GM12875 (cell line): ENCODE data around the gene TMC1.

Experiments
- H3K4me3 ChIP-seq: one replicate; pipeline ENCODE4 v1.5.1; 2011; ENCODE audit warnings: low read depth, low read length, control low read depth
- CTCF ChIP-seq: IDR thresholded peaks from 2 replicates; pipeline ENCODE4 v1.5.1; 2011; ENCODE audit warnings: low read depth, mild to moderate bottlenecking, control low read depth, inconsistent platforms, low read length, moderate library complexity, borderline replicate concordance; ENCODE audit not compliant: insufficient read depth

Gene TMC1

DNA sequence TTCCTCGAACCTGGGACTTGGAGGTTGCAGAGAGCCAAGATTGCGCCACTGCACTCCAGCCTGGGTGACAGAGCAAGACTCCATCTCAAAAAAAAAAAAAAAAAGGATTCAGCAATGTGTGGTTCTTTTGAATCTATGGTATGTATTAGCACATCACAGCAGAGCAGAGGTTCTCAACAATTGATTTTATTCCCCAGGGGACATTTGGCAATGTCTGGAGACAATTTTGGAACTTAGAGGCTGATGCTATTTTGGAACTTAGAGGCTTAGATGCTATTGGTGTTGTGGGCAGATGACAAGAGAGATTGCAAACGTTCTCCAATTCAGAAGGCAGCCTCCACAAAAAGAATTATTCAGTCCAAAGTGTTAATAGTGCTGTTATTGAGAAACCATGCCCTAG, 115.2 kb downstream of the TMC1 start:
- no peak overlapping the region for H3K4me3 ChIP-seq
- no peak for TF ChIP-seq CTCF

DNA sequence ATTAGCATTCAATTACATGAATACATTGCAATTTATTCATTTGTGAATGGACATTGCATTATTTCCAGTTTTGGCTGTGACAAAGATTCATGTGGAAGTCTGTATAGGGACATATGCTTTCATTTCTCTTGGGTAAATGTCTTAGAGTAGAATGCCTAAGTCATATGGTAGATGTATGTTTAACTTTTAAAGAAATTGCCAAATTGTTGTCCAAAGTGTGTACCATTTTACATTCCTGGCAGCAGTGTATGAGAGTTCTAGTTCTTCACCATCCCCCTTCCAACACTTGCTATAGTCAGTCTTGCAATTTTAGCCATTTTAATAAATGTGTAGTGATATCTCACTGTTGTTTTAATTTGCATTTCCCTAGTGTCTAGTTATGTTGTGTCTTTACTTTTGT, 122.2 kb downstream of the TMC1 start:
- H3K4me3 ChIP-seq: no peak overlapping the region
- TF ChIP-seq CTCF: no peak

DNA sequence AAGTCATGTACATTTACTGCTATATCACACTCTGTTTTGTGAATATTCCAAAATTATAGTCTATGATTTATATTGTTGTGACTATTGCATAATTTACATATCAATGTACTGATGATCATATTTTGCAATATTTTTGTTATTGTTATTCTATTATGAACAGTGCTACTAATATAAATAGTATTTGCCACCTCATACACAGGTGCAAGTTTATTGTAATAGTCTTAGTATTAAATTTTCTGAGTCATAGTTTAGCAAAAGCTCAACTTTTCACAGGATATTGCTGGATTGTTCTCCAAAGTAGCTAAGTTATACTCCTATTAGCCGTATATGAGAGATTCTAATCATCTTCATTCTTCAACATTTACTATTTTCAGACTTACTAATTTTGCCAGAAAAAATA, 124.7 kb downstream of the TMC1 start:
- TF ChIP-seq CTCF: no peak
- no peak overlapping the region for H3K4me3 ChIP-seq

DNA sequence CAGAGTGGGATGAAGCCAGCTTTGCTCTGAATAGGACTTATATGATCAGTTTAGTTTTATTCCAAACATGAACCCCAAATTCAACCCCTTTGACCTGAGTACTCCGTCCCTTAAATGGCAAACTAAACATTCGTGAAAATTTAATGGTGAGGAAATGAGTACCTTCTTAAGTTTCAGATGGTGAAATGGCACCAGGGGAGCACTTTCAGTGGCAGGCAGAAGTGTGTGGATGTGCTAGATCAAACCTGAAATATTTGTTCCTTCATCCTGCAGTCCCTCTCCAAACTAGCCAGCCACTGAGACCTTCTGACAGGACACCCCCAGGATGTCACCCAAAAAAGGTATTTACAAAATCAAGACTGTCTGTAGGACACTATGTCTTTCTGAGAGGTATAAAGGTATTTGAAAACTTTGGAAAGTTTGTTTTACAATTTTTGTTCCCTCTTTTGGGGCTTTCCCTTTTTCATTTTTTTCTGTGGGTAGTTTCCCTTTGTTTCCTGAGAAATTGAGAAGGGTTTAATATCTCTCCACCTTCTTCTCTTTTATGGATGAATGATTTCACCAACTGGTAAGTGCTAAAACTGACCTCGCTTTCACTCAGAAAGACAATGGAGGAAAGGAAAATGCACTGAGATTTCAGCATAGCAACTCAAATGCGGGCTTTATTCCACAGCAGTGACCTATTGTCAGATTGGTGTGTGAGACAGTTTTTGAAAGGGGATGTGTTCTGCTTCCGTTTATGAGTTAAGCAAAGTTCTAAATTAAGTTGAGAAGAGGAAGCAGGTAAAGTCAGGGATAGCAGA, 127.1 kb downstream of the TMC1 start:
- no peak for TF ChIP-seq CTCF
- H3K4me3 ChIP-seq: no peak overlapping the region

DNA sequence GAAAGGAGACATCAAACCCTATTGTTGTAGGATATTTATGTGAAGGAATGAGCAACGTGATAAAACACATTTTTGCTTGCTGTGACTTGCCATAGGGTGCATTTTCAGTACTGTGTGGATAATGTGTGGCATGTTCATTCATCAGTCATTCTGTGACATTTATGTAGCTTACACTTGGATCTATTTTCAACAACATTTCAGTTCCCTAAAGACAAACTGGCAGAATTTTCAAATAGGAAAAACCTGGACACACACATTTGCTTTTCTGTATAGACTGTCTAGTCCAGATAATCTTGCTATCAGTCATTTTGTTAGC, 127.7 kb downstream of the TMC1 start:
- H3K4me3 ChIP-seq: no peak overlapping the region
- no peak for TF ChIP-seq CTCF

GRCh38 chr9:72650206-72650605, 128.8 kb downstream of the TMC1 start:
- no peak overlapping the region for H3K4me3 ChIP-seq
- no peak for TF ChIP-seq CTCF

GRCh38 chr9:72656021-72656420, 134.6 kb downstream of the TMC1 start:
- no peak overlapping the region for H3K4me3 ChIP-seq
- no peak for TF ChIP-seq CTCF
